Parathyroid adenoma (tissue), 2 donors: ENCODE results near the gene ASB5.

Experiments used
- H2AFZ ChIP-seq: fragments of 300-600 bp; sonication (generic); one replicate; pipeline ENCODE4 v1.7.0; 2017; ENCODE audit warnings: antibody characterized with exemption, mild to moderate bottlenecking
- H3K27ac ChIP-seq: fragments of 300-600 bp; sonication (generic); one replicate; pipeline ENCODE4 v1.7.0; 2017
- H3K27me3 ChIP-seq: fragments of 300-600 bp; sonication (generic); one replicate; pipeline ENCODE4 v1.7.0; 2017; ENCODE audit warnings: low read length; ENCODE audit not compliant: control insufficient read depth, insufficient read depth
- H3K36me3 ChIP-seq: fragments of 300-600 bp; sonication (generic); one replicate; pipeline ENCODE4 v1.7.0; 2017; ENCODE audit warnings: low read length; ENCODE audit not compliant: control insufficient read depth, insufficient read depth
- H3K4me1 ChIP-seq: fragments of 300-600 bp; sonication (generic); one replicate; pipeline ENCODE4 v1.7.0; 2017; ENCODE audit warnings: control low read depth
- H3K4me2 ChIP-seq: fragments of 300-600 bp; sonication (generic); one replicate; pipeline ENCODE4 v1.7.0; 2017; ENCODE audit warnings: low read length
- H3K4me3 ChIP-seq: fragments of 300-600 bp; sonication (generic); one replicate; pipeline ENCODE4 v1.7.0; 2017; ENCODE audit warnings: low read depth, low read length
- H3K79me2 ChIP-seq: fragments of 300-600 bp; sonication (generic); one replicate; pipeline ENCODE4 v1.7.0; 2017; ENCODE audit warnings: control low read depth
- H3K9ac ChIP-seq: fragments of 300-600 bp; sonication (generic); one replicate; pipeline ENCODE4 v1.7.0; 2017; ENCODE audit warnings: mild to moderate bottlenecking
- H3K9me3 ChIP-seq: fragments of 300-600 bp; sonication (generic); one replicate; pipeline ENCODE4 v1.7.0; 2017; ENCODE audit warnings: low read length; ENCODE audit not compliant: control insufficient read depth
- CTCF ChIP-seq: fragments of 300-600 bp; sonication (generic); IDR thresholded peaks from one replicate; pipeline ENCODE4 v1.7.0; 2017; ENCODE audit warnings: antibody characterized with exemption, mild to moderate bottlenecking
- donor health status: primary hyperparathyroidism.

The ASB5 gene

DNA sequence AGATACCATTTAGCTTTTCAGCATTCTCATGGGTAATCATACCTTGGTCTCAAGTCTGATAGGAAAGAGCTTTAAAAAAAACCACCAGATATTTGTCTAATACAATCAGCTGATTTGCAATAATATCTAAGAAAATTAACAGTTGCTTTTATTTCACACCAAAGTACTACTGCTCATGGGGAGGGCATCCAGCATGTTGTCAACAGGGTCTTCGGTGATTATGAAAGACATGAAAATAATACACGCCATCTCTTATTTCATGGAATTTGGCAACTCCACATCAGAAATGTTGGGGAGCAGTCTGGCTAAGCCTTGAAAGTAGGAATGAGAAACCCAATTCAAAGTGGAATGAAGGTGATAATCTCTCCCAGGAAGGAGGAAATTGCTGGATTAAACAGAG, 3.0 kb downstream of the ASB5 start:
- H3K4me3 ChIP-seq: no peak overlapping the region
- no peak overlapping the region for H3K27ac ChIP-seq
- H3K27me3 ChIP-seq: no peaks in the 10 kb centered on the region
- H3K9me3 ChIP-seq: no peaks in the 10 kb centered on the region
- H3K9ac ChIP-seq: no peak overlapping the region
- no peaks in the 10 kb centered on the region for H3K79me2 ChIP-seq
- H3K36me3 ChIP-seq: no peaks in the 10 kb centered on the region
- no peaks in the 10 kb centered on the region for H3K4me1 ChIP-seq
- H2AFZ ChIP-seq: peak overlapping the region; percentile 53
- H3K4me2 ChIP-seq: no peak overlapping the region
- TF ChIP-seq CTCF: no peak

DNA sequence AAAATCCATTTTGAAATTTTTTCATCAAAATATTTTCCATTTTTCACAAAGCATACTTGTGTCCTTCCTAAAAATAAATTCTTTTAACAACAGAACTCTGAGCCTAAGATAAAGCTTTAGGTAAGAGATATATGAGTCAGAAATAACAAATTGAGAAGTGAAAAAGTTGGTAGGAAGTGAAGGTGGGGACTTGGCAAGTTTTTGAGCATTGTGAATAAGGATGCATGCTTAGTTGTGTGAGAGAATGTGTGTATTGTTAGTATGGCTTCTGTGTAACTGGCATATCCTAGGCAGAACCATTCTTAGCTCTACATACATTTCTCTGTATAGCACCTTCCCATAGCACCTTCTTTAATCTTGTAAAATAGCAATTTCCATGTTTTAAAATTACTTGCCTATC, 6.8 kb downstream of the ASB5 start:
- H3K27ac ChIP-seq: no peak overlapping the region
- H3K4me3 ChIP-seq: no peak overlapping the region
- no peaks in the 10 kb centered on the region for H3K36me3 ChIP-seq

DNA sequence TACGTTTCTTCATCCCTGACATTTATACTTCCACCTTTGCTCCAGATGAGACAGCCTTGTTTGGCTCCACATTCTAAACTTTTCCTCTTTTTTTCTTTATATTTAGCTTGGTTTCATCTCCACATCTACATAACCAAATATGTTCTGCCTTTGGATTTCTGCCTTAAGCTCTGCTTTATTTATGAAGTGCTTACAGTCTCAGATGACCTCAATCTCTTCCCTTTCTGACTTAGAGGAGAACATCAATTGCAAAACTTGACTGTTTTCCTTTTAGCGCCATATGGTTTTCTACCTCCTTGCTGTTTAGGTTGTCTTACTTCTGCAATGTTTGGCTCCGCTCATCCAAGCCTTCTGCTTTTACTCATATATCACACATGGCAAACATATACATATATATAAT, 7.5 kb downstream of the ASB5 start:
- Histone ChIP-seq H3K4me3 (no peak overlapping the region), H3K36me3 (no peaks in the 10 kb centered on the region), H3K9me3 (no peaks in the 10 kb centered on the region), H3K27me3 (no peaks in the 10 kb centered on the region), H3K4me2 (no peak overlapping the region), H3K4me1 (no peaks in the 10 kb centered on the region), H3K9ac (no peak overlapping the region), H3K79me2 (no peaks in the 10 kb centered on the region), H2AFZ (no peak overlapping the region), H3K27ac (no peak overlapping the region)
- no peak for TF ChIP-seq CTCF

More for the DNA sequence above, 6.8 kb downstream of the ASB5 start:
- no peak for TF ChIP-seq CTCF
- no peaks in the 10 kb centered on the region for H3K9me3 ChIP-seq
- no peaks in the 10 kb centered on the region for H3K4me1 ChIP-seq
- H3K9ac ChIP-seq: no peak overlapping the region
- no peaks in the 10 kb centered on the region for H3K79me2 ChIP-seq
- no peaks in the 10 kb centered on the region for H3K27me3 ChIP-seq
- no peak overlapping the region for H3K4me2 ChIP-seq
- no peak overlapping the region for H2AFZ ChIP-seq

GRCh38 chr4:176261018-176261417, 8.0 kb downstream of the ASB5 start:
- Histone ChIP-seq H3K4me1 (no peaks in the 10 kb centered on the region), H3K4me3 (no peak overlapping the region), H3K9me3 (no peaks in the 10 kb centered on the region), H3K27me3 (no peaks in the 10 kb centered on the region), H3K4me2 (no peak overlapping the region), H2AFZ (no peak overlapping the region), H3K36me3 (no peaks in the 10 kb centered on the region), H3K9ac (no peak overlapping the region), H3K27ac (no peak overlapping the region), H3K79me2 (no peaks in the 10 kb centered on the region)
- no peak for TF ChIP-seq CTCF

GRCh38 chr4:176259330-176260090, 9.5 kb downstream of the ASB5 start:
- Histone ChIP-seq H3K79me2 (no peaks in the 10 kb centered on the region), H3K9me3 (no peaks in the 10 kb centered on the region), H3K4me2 (no peak overlapping the region), H3K9ac (no peak overlapping the region), H3K36me3 (no peaks in the 10 kb centered on the region), H3K4me3 (no peak overlapping the region), H3K27me3 (no peaks in the 10 kb centered on the region), H3K4me1 (no peaks in the 10 kb centered on the region), H2AFZ (no peak overlapping the region), H3K27ac (no peak overlapping the region)
- TF ChIP-seq CTCF: no peak
